ENCODE results near the gene MKS1.

Gene MKS1

DNA sequence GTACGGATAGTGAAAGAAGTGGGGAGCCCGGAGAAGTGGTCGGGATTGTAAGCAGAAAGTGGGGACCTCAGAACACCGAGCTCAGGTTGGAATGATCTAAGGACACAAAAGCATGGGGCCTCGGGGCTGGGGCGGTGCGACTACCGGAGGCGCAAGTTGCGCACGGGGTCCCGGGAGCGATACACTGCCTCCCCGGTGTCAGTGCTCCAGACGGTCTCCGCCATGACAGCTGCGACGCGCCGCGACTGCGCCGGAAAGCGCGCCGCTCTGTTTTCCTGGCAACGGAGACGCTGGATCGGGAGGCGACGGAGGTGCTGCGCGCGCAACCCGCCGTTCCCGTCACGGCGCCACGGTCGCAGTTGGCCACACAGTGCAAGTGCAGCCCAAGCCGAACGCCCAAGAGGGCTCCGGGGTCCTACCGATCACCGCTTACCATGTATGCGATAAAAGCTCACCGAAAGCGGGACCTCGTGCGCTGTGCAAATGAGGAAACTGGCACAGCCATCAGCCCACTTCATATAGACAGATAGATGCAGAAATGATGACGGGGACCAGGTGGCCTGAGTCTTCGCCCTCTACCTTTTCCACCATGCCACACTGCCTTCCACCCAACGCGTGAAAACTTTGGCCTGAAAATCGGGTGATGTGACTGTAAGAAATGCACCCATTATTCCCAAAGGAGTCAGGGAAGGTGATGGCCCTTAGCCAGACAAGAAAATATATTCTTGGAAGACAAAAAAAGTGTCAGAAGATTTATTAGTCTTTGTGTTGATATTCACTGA is at the start of gene MKS1:
MKS1 (minus strand) TSS at position 249 of the 782 bp plus-strand sequence; CDS start at position 224, 25 bp downstream.
- Histone ChIP-seq H3K4me1 (ENCODE audit: control insufficient read depth, insufficient read depth, low read length) (peaks cover 5% of the 10 kb centered on the region), H3K27me3 (ENCODE audit: control insufficient read depth, insufficient read depth, low read length) (no peaks in the 10 kb centered on the region), H3K9ac (ENCODE audit: low read length) (peak within 1 kb of the TSS; percentile 76), H3K36me3 (ENCODE audit: control insufficient read depth, insufficient read depth, low read length) (peaks cover 3% of the 10 kb centered on the region), H3K27ac (ENCODE audit: low read depth, low read length) (peak within 1 kb of the TSS; percentile 76), H3K4me3 (ENCODE audit: low read length) (peak within 1 kb of the TSS; percentile 94)

- Histone ChIP-seq H3K27ac (ENCODE audit: low read depth, low read length) (no peak overlapping the region), H3K4me1 (ENCODE audit: control insufficient read depth, insufficient read depth, low read length) (no peaks in the 10 kb centered on the region), H3K9ac (ENCODE audit: low read length) (no peak overlapping the region), H3K27me3 (ENCODE audit: control insufficient read depth, insufficient read depth, low read length) (no peaks in the 10 kb centered on the region), H3K36me3 (ENCODE audit: control insufficient read depth, insufficient read depth, low read length) (no peaks in the 10 kb centered on the region), H3K4me3 (ENCODE audit: low read length) (no peak overlapping the region)
Measured at GRCh38 chr17:58268326-58268725, 49.3 kb upstream of the MKS1 start.

GRCh38 chr17:58267347-58268324 is 48.6 kb upstream of the MKS1 start:
- no peak overlapping the region for H3K9ac ChIP-seq (ENCODE audit: low read length)
- H3K4me3 ChIP-seq (ENCODE audit: low read length) = no peak overlapping the region
- no peak overlapping the region for H3K27ac ChIP-seq (ENCODE audit: low read depth, low read length)
- H3K4me1 ChIP-seq (ENCODE audit: control insufficient read depth, insufficient read depth, low read length) = no peaks in the 10 kb centered on the region
- no peaks in the 10 kb centered on the region for H3K27me3 ChIP-seq (ENCODE audit: control insufficient read depth, insufficient read depth, low read length)
- no peaks in the 10 kb centered on the region for H3K36me3 ChIP-seq (ENCODE audit: control insufficient read depth, insufficient read depth, low read length)

GRCh38 chr17:58265902-58266875 is 47.1 kb upstream of the MKS1 start:
- Histone ChIP-seq H3K9ac (ENCODE audit: low read length) (no peak overlapping the region), H3K27ac (ENCODE audit: low read depth, low read length) (no peak overlapping the region), H3K4me1 (ENCODE audit: control insufficient read depth, insufficient read depth, low read length) (no peaks in the 10 kb centered on the region), H3K4me3 (ENCODE audit: low read length) (no peak overlapping the region), H3K36me3 (ENCODE audit: control insufficient read depth, insufficient read depth, low read length) (no peaks in the 10 kb centered on the region), H3K27me3 (ENCODE audit: control insufficient read depth, insufficient read depth, low read length) (no peaks in the 10 kb centered on the region)

DNA sequence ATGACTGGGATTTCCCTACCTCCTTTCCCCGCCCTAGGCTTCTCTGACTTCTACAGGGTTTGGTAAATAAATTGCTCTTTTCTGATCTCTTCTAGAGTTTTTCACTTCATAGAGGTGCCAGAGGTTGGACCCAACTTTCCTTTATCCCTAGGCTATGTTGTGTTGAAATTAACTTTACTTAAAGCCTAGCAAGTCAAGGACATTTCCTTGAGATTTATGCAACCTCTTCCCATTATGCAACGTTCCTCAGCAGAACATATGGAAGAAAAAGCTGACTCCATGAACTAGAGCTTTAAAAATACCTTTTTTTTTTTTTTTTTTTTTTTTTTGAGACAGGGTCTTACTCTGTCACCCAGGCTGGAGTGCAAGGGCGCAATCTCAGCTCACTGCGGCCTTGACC is 46.2 kb upstream of the MKS1 start:
- Histone ChIP-seq H3K27ac (ENCODE audit: low read depth, low read length) (no peak overlapping the region), H3K36me3 (ENCODE audit: control insufficient read depth, insufficient read depth, low read length) (no peaks in the 10 kb centered on the region), H3K4me3 (ENCODE audit: low read length) (no peak overlapping the region), H3K9ac (ENCODE audit: low read length) (no peak overlapping the region), H3K4me1 (ENCODE audit: control insufficient read depth, insufficient read depth, low read length) (no peaks in the 10 kb centered on the region), H3K27me3 (ENCODE audit: control insufficient read depth, insufficient read depth, low read length) (no peaks in the 10 kb centered on the region)

- Histone ChIP-seq H3K27me3 (ENCODE audit: control insufficient read depth, insufficient read depth, low read length) (no peaks in the 10 kb centered on the region), H3K27ac (ENCODE audit: low read depth, low read length) (no peak overlapping the region), H3K36me3 (ENCODE audit: control insufficient read depth, insufficient read depth, low read length) (no peaks in the 10 kb centered on the region), H3K4me3 (ENCODE audit: low read length) (no peak overlapping the region), H3K9ac (ENCODE audit: low read length) (no peak overlapping the region), H3K4me1 (ENCODE audit: control insufficient read depth, insufficient read depth, low read length) (no peaks in the 10 kb centered on the region)
Measured at GRCh38 chr17:58264407-58265103, 45.5 kb upstream of the MKS1 start.

DNA sequence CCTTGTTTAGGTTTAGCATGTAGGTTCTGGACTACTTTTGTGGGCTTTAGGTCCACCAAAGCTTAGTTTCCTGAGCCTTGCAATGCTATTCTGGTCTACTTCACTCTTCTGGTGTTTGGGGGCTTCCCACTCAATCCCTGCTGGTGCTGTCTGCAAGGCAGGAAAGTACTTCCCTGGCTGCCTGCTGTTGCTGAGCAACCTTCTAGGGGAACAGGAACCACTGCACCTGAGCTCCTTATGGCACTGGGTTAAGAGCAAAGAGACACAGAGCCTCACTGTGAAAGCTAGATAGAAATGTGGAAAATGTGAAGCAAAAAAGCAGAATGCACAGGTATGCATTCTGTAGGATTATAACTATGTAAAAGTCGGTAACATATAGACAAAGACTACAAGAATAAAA is 44.7 kb upstream of the MKS1 start:
- H3K27me3 ChIP-seq (ENCODE audit: control insufficient read depth, insufficient read depth, low read length) = no peaks in the 10 kb centered on the region
- no peak overlapping the region for H3K27ac ChIP-seq (ENCODE audit: low read depth, low read length)
- no peaks in the 10 kb centered on the region for H3K36me3 ChIP-seq (ENCODE audit: control insufficient read depth, insufficient read depth, low read length)
- H3K9ac ChIP-seq (ENCODE audit: low read length) = no peak overlapping the region
- no peaks in the 10 kb centered on the region for H3K4me1 ChIP-seq (ENCODE audit: control insufficient read depth, insufficient read depth, low read length)
- H3K4me3 ChIP-seq (ENCODE audit: low read length) = no peak overlapping the region

- Histone ChIP-seq H3K27ac (ENCODE audit: low read depth, low read length) (no peak overlapping the region), H3K9ac (ENCODE audit: low read length) (no peak overlapping the region), H3K27me3 (ENCODE audit: control insufficient read depth, insufficient read depth, low read length) (no peaks in the 10 kb centered on the region), H3K4me3 (ENCODE audit: low read length) (no peak overlapping the region), H3K4me1 (ENCODE audit: control insufficient read depth, insufficient read depth, low read length) (no peaks in the 10 kb centered on the region), H3K36me3 (ENCODE audit: control insufficient read depth, insufficient read depth, low read length) (no peaks in the 10 kb centered on the region)
Measured at GRCh38 chr17:58262149-58262548, 43.1 kb upstream of the MKS1 start.

GRCh38 chr17:58254803-58255202 is 35.7 kb upstream of the MKS1 start:
- no peaks in the 10 kb centered on the region for H3K36me3 ChIP-seq (ENCODE audit: control insufficient read depth, insufficient read depth, low read length)
- no peak overlapping the region for H3K27ac ChIP-seq (ENCODE audit: low read depth, low read length)
- no peak overlapping the region for H3K4me3 ChIP-seq (ENCODE audit: low read length)
- no peak overlapping the region for H3K9ac ChIP-seq (ENCODE audit: low read length)
- H3K27me3 ChIP-seq (ENCODE audit: control insufficient read depth, insufficient read depth, low read length) = no peaks in the 10 kb centered on the region
- H3K4me1 ChIP-seq (ENCODE audit: control insufficient read depth, insufficient read depth, low read length) = no peaks in the 10 kb centered on the region

- H3K4me1 ChIP-seq (ENCODE audit: control insufficient read depth, insufficient read depth, low read length) = no peaks in the 10 kb centered on the region
- no peaks in the 10 kb centered on the region for H3K27me3 ChIP-seq (ENCODE audit: control insufficient read depth, insufficient read depth, low read length)
- no peak overlapping the region for H3K27ac ChIP-seq (ENCODE audit: low read depth, low read length)
- H3K9ac ChIP-seq (ENCODE audit: low read length) = no peak overlapping the region
- no peaks in the 10 kb centered on the region for H3K36me3 ChIP-seq (ENCODE audit: control insufficient read depth, insufficient read depth, low read length)
- no peak overlapping the region for H3K4me3 ChIP-seq (ENCODE audit: low read length)
Measured at GRCh38 chr17:58253082-58253481, 34.0 kb upstream of the MKS1 start.

DNA sequence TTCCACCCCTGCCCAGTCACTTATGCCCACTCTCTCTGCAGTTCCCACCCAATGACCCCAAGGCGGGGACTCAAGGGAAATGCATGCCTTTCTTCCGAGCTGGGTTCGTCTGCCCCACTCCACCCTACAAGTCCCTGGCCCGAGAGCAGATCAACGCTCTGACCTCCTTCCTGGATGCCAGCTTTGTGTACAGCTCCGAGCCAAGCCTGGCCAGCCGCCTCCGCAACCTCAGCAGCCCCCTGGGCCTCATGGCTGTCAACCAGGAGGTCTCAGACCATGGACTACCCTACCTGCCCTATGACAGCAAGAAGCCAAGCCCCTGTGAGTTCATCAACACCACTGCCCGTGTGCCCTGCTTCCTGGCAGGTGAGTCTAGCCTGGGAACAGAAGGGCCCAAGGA is 33.1 kb upstream of the MKS1 start:
- Histone ChIP-seq H3K4me3 (ENCODE audit: low read length) (no peak overlapping the region), H3K9ac (ENCODE audit: low read length) (no peak overlapping the region), H3K36me3 (ENCODE audit: control insufficient read depth, insufficient read depth, low read length) (no peaks in the 10 kb centered on the region), H3K27ac (ENCODE audit: low read depth, low read length) (no peak overlapping the region), H3K4me1 (ENCODE audit: control insufficient read depth, insufficient read depth, low read length) (no peaks in the 10 kb centered on the region), H3K27me3 (ENCODE audit: control insufficient read depth, insufficient read depth, low read length) (no peaks in the 10 kb centered on the region)

Data from rectal smooth muscle tissue (tissue), 1 donor.